PC-9 (cell line): ENCODE measurements around the gene CCDC63. TPM values are rescaled to one million over a fixed set of nuclear protein-coding genes. Genes with fewer than 3 reads are reported as not detected.
A peak's percentile ranks its signal among the peaks of the same experiment; 100 is the strongest.

Experiments
- BruUV-seq: library from RNA; stranded (reverse); fragments of 400-500 nt; replicated peaks from 2 replicates; lab custom pipeline; 2021; lab: Mats Ljungman, UMichigan
- CTCF ChIA-PET: fragments of 300-600 bp; sonication (Branson Sonifier 250); formaldehyde crosslinking; loops from one replicate; lab custom pipeline; 2022; ENCODE audit warnings: antibody characterized with exemption; lab: Charles Lee
- POLR2A ChIA-PET: fragments of 300-600 bp; sonication (Branson Sonifier 250); formaldehyde crosslinking; loops from one replicate; lab custom pipeline; 2022; ENCODE audit warnings: antibody characterized with exemption; ENCODE audit not compliant: unreplicated experiment; lab: Charles Lee
- DNase-seq, 2 experiments: peaks; one replicate each; pipeline versions ENCODE4 v3.0.0 to v3.0.0-alpha.2; 2015 to 2022; ENCODE audit warnings: mixed read lengths in 1 of 2
- H2AFZ ChIP-seq: fragments of 200-600 bp; sonication (generic); 2 replicates; pipeline ENCODE4 v1.8.1; 2017; ENCODE audit warnings: antibody characterized with exemption
- H3F3A ChIP-seq: fragments of 200-600 bp; sonication (generic); 2 replicates; pipeline ENCODE4 v1.8.1; 2017; ENCODE audit warnings: antibody characterized with exemption, mild to moderate bottlenecking, low read depth; ENCODE audit not compliant: insufficient read depth
- H3K27ac ChIP-seq: fragments of 200-600 bp; sonication (generic); 2 replicates; pipeline ENCODE4 v1.6.1; 2016; ENCODE audit warnings: mixed run types
- H3K27me3 ChIP-seq: fragments of 200-600 bp; sonication (generic); 2 replicates; pipeline ENCODE4 v1.6.1; 2016; ENCODE audit warnings: low read depth, mixed run types; ENCODE audit not compliant: insufficient read depth
- H3K36me3 ChIP-seq: fragments of 200-600 bp; sonication (generic); 2 replicates; pipeline ENCODE4 v1.6.1; 2016; ENCODE audit warnings: low read depth, mixed run types
- H3K4me1 ChIP-seq: fragments of 200-600 bp; sonication (generic); replicated peaks from 2 replicates; pipeline ENCODE4 v1.6.1; 2016; ENCODE audit warnings: mixed run types; ENCODE audit not compliant: insufficient read depth
- H3K4me2 ChIP-seq: fragments of 200-600 bp; sonication (generic); 2 replicates; pipeline ENCODE4 v1.6.1; 2017; ENCODE audit warnings: mixed run types
- H3K4me3 ChIP-seq: fragments of 200-600 bp; sonication (generic); 2 replicates; pipeline ENCODE4 v1.6.1; 2016; ENCODE audit warnings: mixed run types
- H3K79me2 ChIP-seq: fragments of 200-600 bp; sonication (generic); 2 replicates; pipeline ENCODE4 v1.6.1; 2017; ENCODE audit warnings: low read depth, mixed run types
- H3K9me2 ChIP-seq: fragments of 200-600 bp; sonication (generic); 2 replicates; pipeline ENCODE4 v1.8.1; 2017; ENCODE audit warnings: mild to moderate bottlenecking; ENCODE audit not compliant: insufficient read depth
- H3K9me3 ChIP-seq: fragments of 200-600 bp; sonication (generic); 2 replicates; pipeline ENCODE4 v1.8.1; 2016; ENCODE audit warnings: low read depth; ENCODE audit not compliant: insufficient read depth
- H4K20me1 ChIP-seq: fragments of 200-600 bp; sonication (generic); 2 replicates; pipeline ENCODE4 v1.8.1; 2017; ENCODE audit not compliant: insufficient read depth
- CTCF ChIP-seq: fragments of 200-600 bp; sonication (generic); conservative IDR thresholded peaks from 2 replicates; pipeline ENCODE4 v1.6.1; 2017; ENCODE audit warnings: mixed run types, antibody characterized with exemption, mild to moderate bottlenecking, moderate library complexity
- EZH2 ChIP-seq: fragments of 200-600 bp; sonication (generic); IDR thresholded peaks from 2 replicates; pipeline ENCODE4 v1.8.0; 2017; ENCODE audit warnings: antibody characterized with exemption, low read depth
- intact Hi-C: fragments of 100-400 bp; cut with micrococcal nuclease; formaldehyde crosslinking; loops from one replicate; pipeline ENCODE4 v1.10.0; 2022; ENCODE audit not compliant: unreplicated experiment
- total RNA-seq: library from RNA; stranded (reverse); gene quantifications from 2 replicates; pipeline ENCODE4 v1.2.3, GENCODE V29; 2021

Gene CCDC63
- total RNA-seq, 1 experiment from 2014 or later, result not detected

GRCh38 chr12:110841007-110841406 lies 5.8 kb upstream of the CCDC63 start:
- Histone ChIP-seq H3K4me2 (no peak overlapping the region), H3K4me1 (no peaks in the 10 kb centered on the region), H3K79me2 (no peaks in the 10 kb centered on the region), H2AFZ (no peak overlapping the region), H3K27me3 (peaks cover 17% of the 10 kb centered on the region; the same call in 1 of the 2 replicates), H3K9me2 (no peaks in the 10 kb centered on the region), H4K20me1 (no peaks in the 10 kb centered on the region), H3K4me3 (no peak overlapping the region), H3K9me3 (no peaks in the 10 kb centered on the region), H3K36me3 (no peaks in the 10 kb centered on the region), H3K27ac (no peak overlapping the region), H3F3A (peaks cover 6% of the 10 kb centered on the region; the same call in 1 of the 2 replicates)
- no peak for TF ChIP-seq CTCF
- no peak for TF ChIP-seq EZH2
- no TSS peak for BruUV-seq
- intact Hi-C loops, result no loop called here
- ChIA-PET POLR2A (no interaction called here), CTCF (interaction anchor here (0.5 kb wide), 1 partner anchor 475 kb away, joined by 3 read pairs; no protein-coding TSS in a partner anchor)
- no peak for DNase-seq

GRCh38 chr12:110844131-110844530 lies 2.7 kb upstream of the CCDC63 start:
- intact Hi-C loops, result no loop called here
- no peaks in the 10 kb centered on the region for H3K36me3 ChIP-seq
- no peak overlapping the region for H3K4me2 ChIP-seq
- peaks cover 34% of the 10 kb centered on the region for H3K27me3 ChIP-seq
- no peak overlapping the region for H3K27ac ChIP-seq
- DNase-seq, result no peak
- H3K9me3 ChIP-seq, result no peaks in the 10 kb centered on the region
- TF ChIP-seq EZH2 (no peak), CTCF (no peak)
- POLR2A ChIA-PET, result no interaction called here
- H4K20me1 ChIP-seq, result no peaks in the 10 kb centered on the region
- H3K79me2 ChIP-seq, result no peaks in the 10 kb centered on the region
- CTCF ChIA-PET, result no interaction called here
- H3K9me2 ChIP-seq, result no peaks in the 10 kb centered on the region
- no peaks in the 10 kb centered on the region for H3K4me1 ChIP-seq
- H3F3A ChIP-seq, result peaks cover 6% of the 10 kb centered on the region; the same call in 1 of the 2 replicates
- H3K4me3 ChIP-seq, result no peak overlapping the region
- no TSS peak for BruUV-seq
- H2AFZ ChIP-seq, result no peak overlapping the region

- ChIA-PET CTCF (no interaction called here), POLR2A (interaction anchor here (0.6 kb wide), 2 partner anchors 32 to 244 kb away, joined by 3 to 8 read pairs; no protein-coding TSS in a partner anchor)
- intact Hi-C loops, result no loop called here
- H3K4me1 ChIP-seq, result no peaks in the 10 kb centered on the region
- peaks cover 36% of the 10 kb centered on the region for H3K27me3 ChIP-seq
- no peaks in the 10 kb centered on the region for H4K20me1 ChIP-seq
- no peaks in the 10 kb centered on the region for H3K79me2 ChIP-seq
- H3K27ac ChIP-seq, result no peak overlapping the region
- H3K9me2 ChIP-seq, result no peaks in the 10 kb centered on the region
- no TSS peak for BruUV-seq
- H3K4me2 ChIP-seq, result peak overlapping the region; percentile 53
- peak; percentile 25 to 43 for DNase-seq
- peaks cover 6% of the 10 kb centered on the region; the same call in 1 of the 2 replicates for H3F3A ChIP-seq
- H3K4me3 ChIP-seq, result no peak overlapping the region
- no peak for TF ChIP-seq CTCF
- no peak for TF ChIP-seq EZH2
- H3K36me3 ChIP-seq, result no peaks in the 10 kb centered on the region
- peaks cover 2% of the 10 kb centered on the region; the same call in 1 of the 2 replicates for H3K9me3 ChIP-seq
- no peak overlapping the region for H2AFZ ChIP-seq
Observed at GRCh38 chr12:110844551-110845338, 2.0 kb upstream of the CCDC63 start.
